ENCODE data around the gene CCDC88A.
A peak's percentile ranks its signal among the peaks of the same experiment; 100 is the strongest.

CCDC88A gene

DNA sequence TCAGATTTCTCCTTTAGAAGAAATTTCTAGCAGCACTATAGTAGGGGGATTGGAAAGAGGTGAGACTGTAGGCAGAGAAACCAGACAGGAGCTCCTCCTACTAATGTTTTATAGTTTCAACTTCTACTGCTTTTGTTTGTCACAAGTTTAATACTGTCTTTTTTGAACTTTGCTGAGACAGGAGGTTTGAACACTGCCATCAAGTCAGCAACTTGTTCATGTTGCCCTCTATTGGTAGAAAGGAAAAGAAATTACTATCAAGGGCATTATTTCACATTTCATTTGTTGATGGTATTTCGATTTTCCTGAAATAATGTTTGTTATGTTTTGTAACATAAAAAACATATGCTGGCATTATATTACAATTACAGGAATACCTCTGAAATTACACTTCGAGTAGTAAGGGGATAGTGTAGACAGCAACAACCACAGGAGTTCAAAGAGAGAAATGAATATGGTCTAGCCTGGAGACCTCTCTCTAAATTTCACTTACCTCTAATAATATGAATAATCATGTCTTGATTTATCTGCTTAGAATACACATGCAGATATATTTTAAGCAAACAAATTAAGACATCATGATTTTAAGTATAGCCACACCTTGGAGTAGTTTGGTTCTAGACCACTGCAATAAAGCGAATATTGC, 12.4 kb upstream of the CCDC88A start:
- Histone ChIP-seq H3K36me3 (ENCODE audit: control insufficient read depth in 2 of 2, insufficient read depth in 1 of 2, low read length in 2 of 2) (no peaks in the 10 kb centered on the region), H3K4me1 (ENCODE audit: control insufficient read depth, insufficient read depth, low read length) (no peaks in the 10 kb centered on the region), H3K4me3 (ENCODE audit: low read depth, low read length) (no peak overlapping the region), H3K9me3 (ENCODE audit: control insufficient read depth, insufficient read depth, low read depth, low read length) (no peaks in the 10 kb centered on the region), H3K27ac (ENCODE audit: extremely low read depth, low read depth, low read length) (no peak overlapping the region)
- ChIA-PET CTCF (interaction anchor here (0.6 to 1.6 kb wide), 19 partner anchors 9 to 1846 kb away, joined by 3 to 6 read pairs (median 3); partner anchors contain the start of genes CFAP36 and MTIF2), POLR2A (interaction anchor here (3.9 kb wide), 1 partner anchor 13 kb away, joined by 14 read pairs; the partner anchor contains the start of gene CCDC88A)
- TF ChIP-seq ZNF423 (tag by site-specific recombination; IDR thresholded peaks at IDR 0.05) (no peak), ZNF202 (tag by site-specific recombination; IDR thresholded peaks at IDR 0.05; ENCODE audit: borderline replicate concordance) (no peak), ZNF654 (tag by site-specific recombination; IDR thresholded peaks at IDR 0.05; ENCODE audit: low read depth) (peak; percentile 46)

DNA sequence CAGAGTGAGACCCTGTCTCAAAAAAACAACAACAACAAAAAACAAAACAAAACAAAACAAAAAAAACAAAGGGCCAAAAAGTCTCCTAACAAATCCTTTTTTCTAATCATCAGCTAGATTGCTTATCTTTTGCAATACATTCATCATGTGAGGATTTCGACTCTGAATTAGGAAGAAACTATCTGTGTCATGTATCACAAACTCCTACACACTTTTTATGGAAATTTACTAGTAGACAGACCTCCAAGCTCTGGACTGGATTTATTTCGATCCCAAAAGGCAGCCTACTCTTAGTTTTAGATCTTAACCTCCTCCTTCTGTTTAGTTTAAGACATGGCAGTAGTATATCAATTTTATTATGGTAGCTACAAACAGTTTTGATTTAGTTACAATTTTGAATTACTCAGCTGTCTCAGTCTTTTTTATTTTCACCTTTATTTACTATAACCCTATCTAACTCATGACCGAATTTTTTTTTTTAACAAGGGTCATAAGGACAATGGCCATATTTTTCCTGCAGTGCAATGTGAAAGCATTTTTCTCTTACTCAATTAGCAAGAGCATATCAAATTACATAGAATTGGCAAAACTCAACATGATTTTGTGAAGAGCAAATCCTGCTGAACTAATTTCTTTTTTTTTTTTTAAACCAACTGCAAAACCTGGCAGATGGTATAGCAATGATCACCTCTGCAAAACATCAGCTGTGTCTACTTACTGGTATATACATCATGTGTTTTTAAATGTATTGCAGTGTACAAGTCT, 10.7 kb upstream of the CCDC88A start:
- ChIA-PET CTCF (interaction anchor here (0.7 to 1.6 kb wide), 5 partner anchors 17 to 55 kb away, joined by 3 to 5 read pairs (median 4); no protein-coding TSS in a partner anchor), POLR2A (interaction anchor here (3.9 kb wide), 1 partner anchor 11 kb away, joined by 14 read pairs; the partner anchor contains the start of gene CCDC88A)
- Histone ChIP-seq H3K9me3 (ENCODE audit: control insufficient read depth, insufficient read depth, low read depth, low read length) (no peaks in the 10 kb centered on the region), H3K27ac (ENCODE audit: extremely low read depth, low read depth, low read length) (no peak overlapping the region), H3K36me3 (ENCODE audit: control insufficient read depth in 2 of 2, insufficient read depth in 1 of 2, low read length in 2 of 2) (no peaks in the 10 kb centered on the region), H3K4me1 (ENCODE audit: control insufficient read depth, insufficient read depth, low read length) (no peaks in the 10 kb centered on the region), H3K4me3 (ENCODE audit: low read depth, low read length) (no peak overlapping the region)
- TF ChIP-seq KLF7 (tag by site-specific recombination; IDR thresholded peaks at IDR 0.05; ENCODE audit: borderline replicate concordance), result no peak
- TF ChIP-seq, protein P1, sequence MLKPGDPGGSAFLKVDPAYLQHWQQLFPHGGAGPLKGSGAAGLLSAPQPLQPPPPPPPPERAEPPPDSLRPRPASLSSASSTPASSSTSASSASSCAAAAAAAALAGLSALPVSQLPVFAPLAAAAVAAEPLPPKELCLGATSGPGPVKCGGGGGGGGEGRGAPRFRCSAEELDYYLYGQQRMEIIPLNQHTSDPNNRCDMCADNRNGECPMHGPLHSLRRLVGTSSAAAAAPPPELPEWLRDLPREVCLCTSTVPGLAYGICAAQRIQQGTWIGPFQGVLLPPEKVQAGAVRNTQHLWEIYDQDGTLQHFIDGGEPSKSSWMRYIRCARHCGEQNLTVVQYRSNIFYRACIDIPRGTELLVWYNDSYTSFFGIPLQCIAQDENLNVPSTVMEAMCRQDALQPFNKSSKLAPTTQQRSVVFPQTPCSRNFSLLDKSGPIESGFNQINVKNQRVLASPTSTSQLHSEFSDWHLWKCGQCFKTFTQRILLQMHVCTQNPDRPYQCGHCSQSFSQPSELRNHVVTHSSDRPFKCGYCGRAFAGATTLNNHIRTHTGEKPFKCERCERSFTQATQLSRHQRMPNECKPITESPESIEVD (tag by site-specific recombination; IDR thresholded peaks at IDR 0.05), result peak; percentile 63

DNA sequence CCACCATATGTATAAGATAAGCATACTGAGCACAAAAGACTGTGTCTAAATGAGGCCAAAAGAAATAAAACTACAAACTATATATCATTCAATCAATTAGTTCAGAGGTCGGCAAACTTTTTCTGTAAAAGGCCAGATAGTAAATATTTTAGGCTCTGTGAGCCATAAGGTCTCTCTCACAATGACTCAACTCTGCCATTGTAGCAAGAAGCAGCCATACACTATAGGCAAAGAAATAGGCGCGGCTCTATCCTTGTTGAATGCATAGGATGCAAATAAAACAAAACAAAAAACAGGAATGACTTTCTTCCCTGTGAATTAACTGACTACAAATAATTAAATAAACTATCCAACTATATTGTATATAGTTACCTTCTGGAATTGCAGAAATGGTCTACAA, 8.6 kb upstream of the CCDC88A start:
- ChIA-PET CTCF (interaction anchor here (1.1 kb wide), 1 partner anchor 529 kb away, joined by 3 read pairs; no protein-coding TSS in a partner anchor), POLR2A (interaction anchor here (3.9 kb wide), 1 partner anchor 9 kb away, joined by 14 read pairs; the partner anchor contains the start of gene CCDC88A)
- Histone ChIP-seq H3K36me3 (ENCODE audit: control insufficient read depth in 2 of 2, insufficient read depth in 1 of 2, low read length in 2 of 2) (no peaks in the 10 kb centered on the region), H3K4me1 (ENCODE audit: control insufficient read depth, insufficient read depth, low read length) (no peaks in the 10 kb centered on the region), H3K27ac (ENCODE audit: extremely low read depth, low read depth, low read length) (no peak overlapping the region), H3K4me3 (ENCODE audit: low read depth, low read length) (no peak overlapping the region), H3K9me3 (ENCODE audit: control insufficient read depth, insufficient read depth, low read depth, low read length) (no peaks in the 10 kb centered on the region)
- TF ChIP-seq ZNF555 (tag by site-specific recombination; conservative IDR thresholded peaks at IDR 0.05) (no peak), ZNF37A (tag by site-specific recombination; IDR thresholded peaks at IDR 0.05) (no peak), ZNF548 (tag by site-specific recombination; IDR thresholded peaks at IDR 0.05) (no peak), ZNF248 (tag by site-specific recombination; IDR thresholded peaks at IDR 0.05) (no peak), MZF1 (tag by site-specific recombination; IDR thresholded peaks at IDR 0.05; ENCODE audit: borderline replicate concordance) (no peak), ZNF501 (tag by site-specific recombination; IDR thresholded peaks at IDR 0.05) (no peak), ZNF132 (tag by site-specific recombination; IDR thresholded peaks at IDR 0.05; ENCODE audit: borderline replicate concordance) (no peak), ZNF404 (tag by site-specific recombination; IDR thresholded peaks at IDR 0.05) (no peak), ZNF473 (tag by site-specific recombination; IDR thresholded peaks at IDR 0.05) (no peak)
- TF ChIP-seq, protein P2, sequence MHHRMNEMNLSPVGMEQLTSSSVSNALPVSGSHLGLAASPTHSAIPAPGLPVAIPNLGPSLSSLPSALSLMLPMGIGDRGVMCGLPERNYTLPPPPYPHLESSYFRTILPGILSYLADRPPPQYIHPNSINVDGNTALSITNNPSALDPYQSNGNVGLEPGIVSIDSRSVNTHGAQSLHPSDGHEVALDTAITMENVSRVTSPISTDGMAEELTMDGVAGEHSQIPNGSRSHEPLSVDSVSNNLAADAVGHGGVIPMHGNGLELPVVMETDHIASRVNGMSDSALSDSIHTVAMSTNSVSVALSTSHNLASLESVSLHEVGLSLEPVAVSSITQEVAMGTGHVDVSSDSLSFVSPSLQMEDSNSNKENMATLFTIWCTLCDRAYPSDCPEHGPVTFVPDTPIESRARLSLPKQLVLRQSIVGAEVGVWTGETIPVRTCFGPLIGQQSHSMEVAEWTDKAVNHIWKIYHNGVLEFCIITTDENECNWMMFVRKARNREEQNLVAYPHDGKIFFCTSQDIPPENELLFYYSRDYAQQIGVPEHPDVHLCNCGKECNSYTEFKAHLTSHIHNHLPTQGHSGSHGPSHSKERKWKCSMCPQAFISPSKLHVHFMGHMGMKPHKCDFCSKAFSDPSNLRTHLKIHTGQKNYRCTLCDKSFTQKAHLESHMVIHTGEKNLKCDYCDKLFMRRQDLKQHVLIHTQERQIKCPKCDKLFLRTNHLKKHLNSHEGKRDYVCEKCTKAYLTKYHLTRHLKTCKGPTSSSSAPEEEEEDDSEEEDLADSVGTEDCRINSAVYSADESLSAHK (tag by site-specific recombination; IDR thresholded peaks at IDR 0.05), result no peak
- TF ChIP-seq, protein P3, sequence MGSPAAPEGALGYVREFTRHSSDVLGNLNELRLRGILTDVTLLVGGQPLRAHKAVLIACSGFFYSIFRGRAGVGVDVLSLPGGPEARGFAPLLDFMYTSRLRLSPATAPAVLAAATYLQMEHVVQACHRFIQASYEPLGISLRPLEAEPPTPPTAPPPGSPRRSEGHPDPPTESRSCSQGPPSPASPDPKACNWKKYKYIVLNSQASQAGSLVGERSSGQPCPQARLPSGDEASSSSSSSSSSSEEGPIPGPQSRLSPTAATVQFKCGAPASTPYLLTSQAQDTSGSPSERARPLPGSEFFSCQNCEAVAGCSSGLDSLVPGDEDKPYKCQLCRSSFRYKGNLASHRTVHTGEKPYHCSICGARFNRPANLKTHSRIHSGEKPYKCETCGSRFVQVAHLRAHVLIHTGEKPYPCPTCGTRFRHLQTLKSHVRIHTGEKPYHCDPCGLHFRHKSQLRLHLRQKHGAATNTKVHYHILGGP (tag by site-specific recombination; IDR thresholded peaks at IDR 0.05), result no peak
- TF ChIP-seq, protein P4, sequence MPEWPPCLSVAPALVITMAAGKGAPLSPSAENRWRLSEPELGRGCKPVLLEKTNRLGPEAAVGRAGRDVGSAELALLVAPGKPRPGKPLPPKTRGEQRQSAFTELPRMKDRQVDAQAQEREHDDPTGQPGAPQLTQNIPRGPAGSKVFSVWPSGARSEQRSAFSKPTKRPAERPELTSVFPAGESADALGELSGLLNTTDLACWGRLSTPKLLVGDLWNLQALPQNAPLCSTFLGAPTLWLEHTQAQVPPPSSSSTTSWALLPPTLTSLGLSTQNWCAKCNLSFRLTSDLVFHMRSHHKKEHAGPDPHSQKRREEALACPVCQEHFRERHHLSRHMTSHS (tag by site-specific recombination; IDR thresholded peaks at IDR 0.05), result no peak
- TF ChIP-seq, protein P5, sequence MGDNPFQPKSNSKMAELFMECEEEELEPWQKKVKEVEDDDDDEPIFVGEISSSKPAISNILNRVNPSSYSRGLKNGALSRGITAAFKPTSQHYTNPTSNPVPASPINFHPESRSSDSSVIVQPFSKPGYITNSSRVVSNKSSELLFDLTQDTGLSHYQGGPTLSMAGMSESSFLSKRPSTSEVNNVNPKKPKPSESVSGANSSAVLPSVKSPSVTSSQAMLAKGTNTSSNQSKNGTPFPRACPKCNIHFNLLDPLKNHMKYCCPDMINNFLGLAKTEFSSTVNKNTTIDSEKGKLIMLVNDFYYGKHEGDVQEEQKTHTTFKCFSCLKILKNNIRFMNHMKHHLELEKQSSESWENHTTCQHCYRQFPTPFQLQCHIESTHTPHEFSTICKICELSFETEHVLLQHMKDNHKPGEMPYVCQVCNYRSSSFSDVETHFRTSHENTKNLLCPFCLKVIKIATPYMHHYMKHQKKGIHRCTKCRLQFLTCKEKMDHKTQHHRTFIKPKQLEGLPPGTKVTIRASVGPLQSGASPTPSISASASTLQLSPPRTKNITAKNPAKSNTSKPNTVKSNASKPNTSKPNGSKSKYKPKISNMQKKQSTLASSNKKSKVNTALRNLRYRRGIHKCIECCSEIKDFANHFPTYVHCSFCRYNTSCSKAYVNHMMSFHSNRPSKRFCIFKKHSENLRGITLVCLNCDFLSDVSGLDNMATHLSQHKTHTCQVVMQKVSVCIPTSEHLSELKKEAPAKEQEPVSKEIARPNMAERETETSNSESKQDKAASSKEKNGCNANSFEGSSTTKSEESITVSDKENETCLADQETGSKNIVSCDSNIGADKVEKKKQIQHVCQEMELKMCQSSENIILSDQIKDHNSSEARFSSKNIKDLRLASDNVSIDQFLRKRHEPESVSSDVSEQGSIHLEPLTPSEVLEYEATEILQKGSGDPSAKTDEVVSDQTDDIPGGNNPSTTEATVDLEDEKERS (tag by site-specific recombination; IDR thresholded peaks at IDR 0.05), result no peak

Data from HEK293 (cell line).